GM21825 (cell line): ENCODE data around the gene CNOT9.

ENCODE experiments used
- ATAC-seq: cut with Tn5 transposase; IDR thresholded peaks from one replicate; pipeline ENCODE4 v1.9.1; 2021; ENCODE audit warnings: mild to moderate bottlenecking, moderate library complexity; ENCODE audit not compliant: unreplicated experiment

The CNOT9 gene

DNA sequence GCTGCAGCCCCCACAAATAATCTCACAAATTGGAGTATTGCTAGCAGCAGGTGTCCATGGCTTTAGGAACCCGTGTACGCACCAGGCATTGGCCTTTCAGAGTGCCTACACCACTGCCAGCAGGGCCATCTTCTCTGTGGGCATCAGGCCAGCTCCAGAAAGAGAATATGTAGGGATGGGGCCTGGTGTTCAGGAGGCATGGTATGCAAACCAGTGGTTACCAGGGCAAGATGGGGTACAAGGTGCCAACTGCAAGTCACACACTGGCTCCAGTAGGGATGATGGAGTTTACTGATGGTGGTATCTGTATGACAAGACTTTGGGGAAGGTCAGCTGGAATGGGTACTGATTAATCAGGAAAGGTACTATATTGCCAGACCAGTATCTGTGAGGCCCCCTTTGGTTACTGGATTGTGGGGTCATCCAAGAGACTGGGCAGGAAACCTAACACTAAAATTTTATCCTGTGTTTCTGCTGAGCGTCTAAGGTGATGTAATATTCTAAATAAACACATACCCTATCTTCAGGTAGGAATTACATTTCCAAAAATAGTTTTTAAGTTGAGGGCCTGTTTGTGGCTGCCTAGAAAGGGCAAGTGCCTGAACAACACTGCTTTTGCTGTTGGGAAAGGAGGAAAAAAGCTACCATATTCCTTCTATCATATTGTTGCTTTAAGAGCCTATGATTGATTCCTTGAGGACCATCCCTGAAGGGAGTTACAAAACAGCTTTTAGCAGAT lies 9.0 kb downstream of the CNOT9 start:
- ATAC-seq, result no peak

DNA sequence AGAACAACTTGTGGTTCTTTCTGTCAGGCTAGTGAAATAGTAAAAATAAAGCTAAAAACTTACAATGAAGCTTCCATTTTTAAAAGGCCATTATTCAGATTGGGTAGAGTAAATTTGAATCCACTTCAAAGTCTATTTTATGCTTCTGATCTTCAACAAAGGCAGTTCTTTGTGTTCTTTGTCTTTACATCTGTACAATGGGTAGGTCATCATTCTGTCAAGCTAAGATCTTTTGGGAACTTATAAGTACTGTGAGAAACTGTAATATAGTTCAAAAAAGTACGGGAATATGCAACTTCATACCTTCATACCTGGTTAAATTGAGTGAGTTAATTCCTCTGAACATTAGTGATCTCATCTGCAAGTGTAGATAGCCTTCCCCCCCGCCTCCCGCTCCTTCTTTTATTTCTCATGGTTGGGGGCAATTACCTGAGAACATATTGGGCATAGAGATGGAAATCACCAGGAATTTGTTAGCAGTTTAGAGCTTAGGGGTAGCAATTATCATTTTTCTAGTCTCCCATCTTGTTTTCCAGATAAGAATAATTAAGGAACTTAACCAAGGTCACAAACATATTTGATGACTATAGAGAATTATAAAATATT lies 9.7 kb downstream of the CNOT9 start:
- ATAC-seq, result no peak

DNA sequence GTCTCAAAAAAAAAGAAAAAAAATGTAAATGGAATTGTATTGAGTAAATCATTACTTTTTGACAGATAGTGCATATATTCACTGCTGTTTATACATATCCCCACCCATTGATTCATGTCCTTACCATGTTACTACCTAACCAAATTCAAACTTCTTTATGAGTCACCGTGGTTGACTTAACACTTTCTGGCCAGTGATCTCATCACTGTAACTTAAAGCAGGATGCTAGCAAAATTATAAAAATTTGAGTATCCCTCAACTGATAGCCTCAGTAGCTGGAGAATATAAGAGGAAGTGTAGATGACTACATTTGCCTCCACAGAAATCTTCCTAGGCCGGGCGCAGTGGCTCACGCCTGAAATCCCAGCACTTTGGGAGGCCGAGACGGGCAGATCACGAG lies 13.4 kb downstream of the CNOT9 start:
- no peak for ATAC-seq

DNA sequence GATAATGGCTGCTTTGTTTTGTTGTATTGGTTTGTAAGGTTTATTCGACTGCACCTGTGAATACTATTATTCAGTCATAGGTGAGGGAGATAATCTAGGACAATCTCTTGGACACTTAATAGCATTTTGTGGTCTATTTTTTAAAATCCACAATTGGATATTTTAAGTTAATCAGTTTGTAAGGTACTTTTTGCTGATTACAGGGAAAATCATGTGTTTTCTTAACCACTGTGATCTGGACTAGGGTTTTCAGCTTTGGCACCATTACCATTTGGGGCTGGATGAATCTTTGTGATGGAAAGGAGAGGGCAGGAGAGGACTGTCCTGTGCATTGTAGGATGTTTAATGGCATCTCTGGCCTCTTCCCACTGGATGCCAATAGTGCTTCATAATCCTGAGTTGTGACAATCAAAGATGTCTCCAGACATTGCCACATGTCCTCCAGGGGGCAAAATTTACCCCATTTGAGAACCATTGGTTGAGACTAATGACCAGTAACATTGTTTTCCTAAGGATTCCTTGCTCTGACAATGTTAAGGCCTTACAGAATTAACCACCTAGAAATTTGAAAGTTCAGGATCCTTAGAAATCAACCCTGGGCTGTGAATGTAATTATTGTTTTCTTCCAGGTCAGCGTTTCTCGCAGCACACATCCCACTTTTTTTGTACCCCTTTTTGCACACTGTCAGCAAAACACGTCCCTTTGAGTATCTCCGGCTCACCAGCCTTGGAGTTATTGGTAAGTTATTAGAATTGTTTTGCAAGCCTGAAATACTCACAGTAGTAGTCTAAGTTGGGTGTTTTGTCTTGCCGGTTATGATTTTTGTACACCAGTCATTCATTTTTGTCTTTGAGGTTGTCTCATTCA lies 15.6 kb downstream of the CNOT9 start:
- ATAC-seq, result no peak

DNA sequence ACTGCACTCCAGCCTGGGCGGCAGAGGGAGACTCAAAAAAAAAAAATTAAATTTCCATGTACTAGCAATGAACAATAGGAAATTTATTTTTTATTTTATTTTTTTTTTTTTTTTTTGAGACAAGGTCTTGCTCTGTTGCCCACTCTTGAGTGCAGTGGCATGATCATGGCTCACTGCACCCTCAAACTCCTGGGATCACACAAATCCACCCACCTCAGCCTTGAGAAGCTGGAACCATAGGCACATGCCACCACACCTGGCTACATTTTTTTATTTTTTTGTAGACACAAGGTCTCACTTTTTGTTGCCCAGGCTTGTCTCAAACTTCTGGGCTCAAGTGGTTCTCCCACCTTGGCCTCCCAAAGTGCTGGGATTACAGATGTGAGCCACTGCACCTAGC lies 16.9 kb downstream of the CNOT9 start:
- ATAC-seq, result no peak

DNA sequence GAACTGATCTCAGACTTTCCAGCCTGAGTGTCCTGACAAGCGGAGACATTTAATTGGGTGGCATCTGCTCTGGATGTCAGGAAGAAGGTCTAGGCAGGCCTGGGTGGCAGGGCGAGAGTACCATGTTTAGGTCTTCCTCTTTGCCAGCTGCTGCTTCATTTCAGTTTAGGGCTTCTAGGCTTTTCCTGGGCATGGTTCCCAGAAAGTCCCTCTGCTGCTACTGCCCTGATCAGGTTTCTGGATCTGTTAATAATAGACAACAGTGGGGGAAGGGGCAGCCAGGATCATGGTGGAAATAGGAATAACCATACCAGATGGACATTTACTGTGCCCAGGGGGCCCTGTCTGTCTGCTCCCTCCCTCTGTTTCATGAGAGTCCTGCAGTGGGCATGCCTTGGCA lies 36.8 kb downstream of the CNOT9 start:
- no peak for ATAC-seq

DNA sequence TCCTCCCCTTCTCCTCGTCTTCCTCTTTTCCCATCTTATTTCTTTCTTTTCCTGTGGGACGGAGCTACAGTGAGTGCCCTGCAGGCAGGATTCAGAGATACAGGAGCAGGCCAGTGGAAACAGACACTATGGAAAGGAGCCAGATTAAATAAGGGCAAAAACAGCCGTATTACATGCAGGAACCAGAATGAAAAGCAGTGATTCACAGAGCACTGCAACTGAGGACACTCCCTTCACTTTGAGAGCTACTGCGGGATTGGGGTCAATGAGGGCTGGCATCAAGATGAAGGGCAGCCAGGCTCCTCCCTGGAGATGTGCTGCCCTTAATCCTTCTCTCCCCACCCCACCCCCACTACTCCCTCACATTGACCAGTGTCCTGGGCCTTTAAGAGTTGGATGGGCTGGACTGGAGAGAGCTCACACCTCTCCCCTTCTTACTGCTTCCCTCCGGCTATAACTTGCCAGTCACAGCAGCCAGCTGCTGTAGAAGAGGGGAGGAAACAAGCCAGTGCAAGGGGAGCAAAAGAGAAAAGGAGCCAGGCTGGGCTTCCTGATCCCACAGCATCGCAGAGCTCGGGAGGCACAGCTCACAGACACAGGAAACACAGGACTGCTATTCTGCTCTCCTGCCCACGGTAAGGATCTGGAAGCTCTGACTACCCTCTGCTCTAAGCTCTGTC lies 38.9 kb downstream of the CNOT9 start, which contains the start of gene PLCD4:
Gene PLCD4, plus strand, starts transcription at position 464 of the 680 bp plus-strand sequence. CDS start 7,841 bp downstream, outside the sequence.
- no peak for ATAC-seq

DNA sequence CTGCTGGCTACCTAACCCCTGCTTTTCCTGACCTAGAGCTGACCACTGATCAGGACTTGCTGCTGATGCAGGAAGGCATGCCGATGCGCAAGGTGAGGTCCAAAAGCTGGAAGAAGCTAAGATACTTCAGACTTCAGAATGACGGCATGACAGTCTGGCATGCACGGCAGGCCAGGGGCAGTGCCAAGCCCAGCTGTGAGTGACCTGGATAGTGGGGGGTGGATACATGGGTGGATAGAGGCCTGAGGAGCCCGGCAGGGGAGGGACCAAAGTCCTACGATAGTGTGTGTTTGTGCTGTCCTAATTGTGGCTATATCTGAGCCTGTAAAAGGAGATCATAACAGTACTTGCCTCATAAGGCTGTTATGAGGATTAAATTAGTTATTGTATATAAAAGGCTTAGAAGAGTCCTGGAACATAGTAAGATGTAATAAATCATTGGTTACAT lies 47.3 kb downstream of the CNOT9 start:
- ATAC-seq, result no peak

DNA sequence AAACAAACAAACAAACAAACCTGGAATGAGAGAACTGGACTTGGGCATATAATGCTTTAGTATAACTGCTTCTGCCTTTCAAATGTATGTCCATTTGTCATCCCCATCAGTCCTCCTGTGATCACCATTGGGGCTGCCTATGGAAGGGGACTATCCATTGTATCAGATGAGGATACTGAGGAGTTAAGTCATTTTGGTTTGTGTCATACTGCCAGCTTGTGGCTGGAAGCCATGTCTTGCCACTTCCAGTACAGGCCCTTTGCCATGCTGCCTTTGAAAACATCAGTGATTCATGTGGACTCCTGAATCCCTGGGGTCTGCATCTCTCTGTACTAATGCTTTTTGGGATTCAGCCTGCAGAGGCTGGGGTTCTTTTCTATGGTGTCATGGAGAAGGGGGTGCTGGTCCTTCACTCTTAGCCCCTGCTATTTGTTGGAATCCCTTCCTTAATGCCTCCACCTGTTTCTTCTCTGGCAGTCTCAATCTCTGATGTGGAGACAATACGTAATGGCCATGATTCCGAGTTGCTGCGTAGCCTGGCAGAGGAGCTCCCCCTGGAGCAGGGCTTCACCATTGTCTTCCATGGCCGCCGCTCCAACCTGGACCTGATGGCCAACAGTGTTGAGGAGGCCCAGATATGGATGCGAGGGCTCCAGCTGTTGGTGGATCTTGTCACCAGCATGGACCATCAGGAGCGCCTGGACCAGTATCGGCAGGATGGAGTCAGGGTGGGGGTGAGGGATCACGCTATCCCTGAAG lies 49.6 kb downstream of the CNOT9 start:
- ATAC-seq, result no peak

DNA sequence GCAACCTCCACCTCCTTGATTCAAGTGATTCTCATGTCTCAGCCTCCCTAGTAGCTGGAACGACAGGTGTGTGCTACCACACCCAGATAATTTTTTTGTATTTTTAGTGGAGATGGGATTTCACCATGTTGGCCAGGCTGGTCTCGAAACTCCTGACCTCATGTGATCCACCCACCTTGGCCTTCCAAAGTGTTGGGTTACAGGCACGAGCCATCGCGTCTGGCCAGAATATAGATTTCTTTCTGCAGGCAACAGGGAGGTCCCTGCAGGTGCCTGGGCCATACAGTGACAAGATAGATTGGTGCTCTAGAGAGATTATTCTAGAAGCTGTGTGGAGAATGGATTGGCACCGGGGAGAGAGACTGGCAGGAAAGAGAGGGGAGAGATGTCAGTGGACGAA lies 52.4 kb downstream of the CNOT9 start:
- no peak for ATAC-seq

DNA sequence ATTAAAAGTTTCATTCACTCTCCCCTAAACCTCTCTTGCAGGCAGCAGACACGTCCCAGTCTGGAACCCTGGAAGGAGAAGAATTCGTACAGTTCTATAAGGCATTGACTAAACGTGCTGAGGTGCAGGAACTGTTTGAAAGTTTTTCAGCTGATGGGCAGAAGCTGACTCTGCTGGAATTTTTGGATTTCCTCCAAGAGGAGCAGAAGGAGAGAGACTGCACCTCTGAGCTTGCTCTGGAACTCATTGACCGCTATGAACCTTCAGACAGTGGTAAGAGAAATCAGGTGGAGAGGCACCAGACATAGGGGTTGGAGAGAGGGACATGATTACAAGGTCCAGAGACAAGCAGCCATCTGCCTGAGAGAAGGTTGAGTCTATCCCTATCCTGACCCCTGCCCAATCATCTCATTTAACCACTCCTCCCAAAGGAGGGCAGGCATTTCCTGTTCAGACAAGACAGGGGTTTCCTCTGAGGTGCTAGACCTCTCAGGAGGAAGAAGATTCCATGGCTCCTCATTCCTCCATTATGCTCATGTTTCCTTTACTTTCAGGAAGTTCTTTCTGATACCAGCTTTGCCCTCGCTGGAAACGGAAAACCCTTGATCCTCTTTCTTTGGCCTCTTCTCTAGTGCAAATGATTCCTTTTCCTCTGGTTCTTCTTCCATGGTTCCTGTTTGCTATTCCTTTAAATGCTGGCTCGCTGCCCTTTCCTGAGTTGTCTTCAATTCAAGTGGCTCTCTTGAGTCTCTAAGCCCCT lies 54.1 kb downstream of the CNOT9 start:
- ATAC-seq, result no peak

DNA sequence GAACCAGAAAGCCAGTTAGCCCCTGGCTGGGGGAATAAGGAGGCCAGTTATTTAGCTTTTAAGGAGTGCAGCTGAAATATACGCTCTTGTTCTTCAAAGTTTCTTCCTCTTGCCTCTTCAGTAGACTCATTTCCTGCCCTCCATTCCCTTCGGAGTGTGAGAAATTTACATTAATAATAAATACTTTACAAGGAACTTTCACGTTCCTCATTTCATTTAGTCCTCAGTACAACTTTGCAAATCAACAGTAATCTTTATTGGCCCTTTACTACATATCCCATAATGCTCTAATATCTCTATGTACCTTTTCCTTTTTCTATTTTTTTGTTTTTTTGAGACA lies 54.7 kb downstream of the CNOT9 start:
- ATAC-seq, result no peak

DNA sequence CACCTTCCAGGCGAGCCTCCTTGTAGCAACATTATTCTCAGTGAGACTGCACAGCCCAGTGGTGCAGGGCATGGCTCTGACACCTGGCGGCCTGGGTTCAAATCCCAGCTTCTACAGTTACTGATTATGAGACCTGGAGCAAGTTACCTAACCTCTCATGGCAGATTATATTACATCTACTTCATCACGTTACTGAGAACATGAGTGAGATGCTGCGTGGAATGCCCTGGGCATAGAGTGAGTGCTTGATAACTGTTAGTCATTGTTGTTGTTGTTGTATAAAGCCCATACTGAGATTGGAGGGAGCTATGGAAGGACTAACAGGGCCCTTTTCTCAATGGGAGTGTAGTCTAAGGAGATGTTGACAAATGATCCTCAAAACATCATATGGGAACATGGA lies 57.7 kb downstream of the CNOT9 start:
- ATAC-seq, result no peak

DNA sequence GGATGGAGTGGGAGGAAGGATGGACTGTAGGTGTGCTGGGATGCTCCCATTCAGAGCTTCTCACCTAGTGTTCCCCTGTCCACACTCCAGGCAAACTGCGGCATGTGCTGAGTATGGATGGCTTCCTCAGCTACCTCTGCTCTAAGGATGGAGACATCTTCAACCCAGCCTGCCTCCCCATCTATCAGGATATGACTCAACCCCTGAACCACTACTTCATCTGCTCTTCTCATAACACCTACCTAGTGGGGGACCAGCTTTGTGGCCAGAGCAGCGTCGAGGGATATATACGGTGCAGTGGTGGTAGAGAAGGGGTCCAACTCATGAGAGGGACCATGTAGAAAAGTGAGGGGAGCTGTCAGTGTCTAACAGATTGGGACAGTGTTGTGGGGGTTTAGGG lies 59.3 kb downstream of the CNOT9 start:
- no peak for ATAC-seq

DNA sequence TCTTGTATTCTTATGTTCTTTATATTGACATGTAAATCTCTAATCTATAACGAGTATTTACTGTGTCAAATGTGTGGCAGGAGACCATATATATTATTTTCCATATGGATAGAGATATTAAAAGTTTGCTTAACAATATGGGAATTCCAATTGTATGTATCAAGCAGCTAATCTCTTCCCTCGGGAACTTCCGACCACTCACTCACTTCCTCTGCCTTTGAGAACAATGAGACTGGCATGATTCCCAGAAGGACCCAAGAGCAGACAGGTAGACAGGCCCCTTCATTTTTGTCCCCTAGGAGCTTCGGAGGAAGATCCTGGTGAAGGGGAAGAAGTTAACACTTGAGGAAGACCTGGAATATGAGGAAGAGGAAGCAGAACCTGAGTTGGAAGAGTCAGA lies 63.2 kb downstream of the CNOT9 start:
- ATAC-seq, result no peak

DNA sequence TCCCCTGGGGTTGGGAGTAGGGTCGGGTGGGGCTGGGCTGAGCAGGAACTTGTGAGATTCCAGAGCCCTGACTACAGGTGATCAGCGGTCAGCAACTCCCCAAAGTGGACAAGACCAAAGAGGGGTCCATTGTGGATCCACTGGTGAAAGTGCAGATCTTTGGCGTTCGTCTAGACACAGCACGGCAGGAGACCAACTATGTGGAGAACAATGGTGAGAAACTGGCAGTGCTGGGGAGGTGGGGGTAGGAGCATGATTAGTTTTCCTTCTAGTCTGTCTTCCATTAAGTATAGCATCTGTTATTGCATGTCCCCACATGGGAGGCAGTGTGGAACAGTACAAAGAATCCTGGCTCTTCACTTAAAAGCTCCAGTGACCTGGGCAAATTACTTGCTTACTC lies 67.1 kb downstream of the CNOT9 start:
- ATAC-seq, result no peak

DNA sequence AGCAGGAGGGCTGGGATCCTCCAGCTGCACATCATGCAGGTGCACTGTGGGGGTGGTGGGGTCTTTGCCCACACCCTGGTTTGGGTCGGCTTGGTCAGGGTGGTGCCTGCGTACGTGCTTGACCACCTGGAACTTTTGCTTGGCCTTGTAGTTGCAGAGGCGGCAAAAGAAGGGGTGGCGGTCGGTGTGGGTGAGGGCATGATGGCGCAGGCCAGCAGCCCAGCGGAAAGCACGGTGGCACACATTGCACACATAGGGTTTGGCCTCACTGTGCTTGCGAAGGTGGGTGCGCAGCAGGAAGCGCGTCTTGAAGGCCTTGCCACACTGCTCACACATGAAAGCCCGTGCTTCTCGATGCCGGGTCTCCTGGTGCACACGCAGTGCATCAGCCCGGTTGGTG lies 69.7 kb downstream of the CNOT9 start:
- ATAC-seq, result no peak

DNA sequence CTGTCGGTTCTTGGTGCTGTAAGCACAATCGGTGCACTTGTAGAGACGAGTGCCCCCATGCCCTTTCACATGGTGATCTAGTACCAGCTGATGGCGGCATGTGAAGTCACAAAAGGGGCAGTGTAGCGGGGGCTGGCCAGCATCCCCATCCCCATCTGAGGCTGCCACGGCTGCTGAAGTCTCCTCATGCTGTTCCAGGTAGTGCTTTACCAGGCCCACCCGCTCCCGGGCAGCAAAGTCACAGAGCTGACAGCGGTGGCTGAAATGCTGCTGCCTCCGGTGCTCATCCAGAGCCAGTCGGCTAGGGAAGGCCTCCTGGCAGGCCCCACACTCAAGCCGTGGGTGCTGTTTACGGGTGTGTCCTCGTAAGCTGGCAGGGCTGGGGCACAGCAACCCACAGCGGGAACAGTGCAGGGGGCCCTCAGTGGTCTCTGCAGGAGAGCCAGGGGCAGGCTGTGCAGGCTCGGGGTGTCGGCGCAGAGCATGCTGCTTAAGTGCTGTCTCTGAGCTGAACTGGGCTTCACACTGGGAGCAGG lies 73.5 kb downstream of the CNOT9 start:
- no peak for ATAC-seq

DNA sequence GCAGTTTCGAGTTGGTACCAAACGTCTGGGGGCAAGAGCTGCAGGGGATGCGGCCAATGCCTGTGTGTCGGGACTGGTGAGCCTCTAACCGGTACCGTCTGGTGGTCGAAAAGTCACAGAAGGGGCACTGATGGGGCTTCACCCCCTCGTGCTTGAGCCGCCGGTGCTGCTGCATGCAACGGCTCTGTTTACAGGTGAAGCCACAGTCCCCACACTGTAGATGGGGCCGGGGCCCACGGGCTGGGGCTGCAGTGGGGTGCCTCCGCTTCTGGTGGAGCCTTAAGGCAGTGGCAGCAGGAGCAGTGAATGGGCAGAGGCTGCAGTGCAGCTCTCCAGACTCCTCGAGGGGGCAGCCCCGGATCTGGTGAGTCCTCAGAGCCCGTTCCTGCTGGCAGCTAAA lies 74.1 kb downstream of the CNOT9 start:
- no peak for ATAC-seq
